GM12892 (cell line): ENCODE measurements around the gene CHMP4B.

Experiments
- POLR2A ChIP-seq: IDR thresholded peaks from 2 replicates; pipeline ENCODE4 v1.6.1; 2011; ENCODE audit warnings: low read depth, low read length, control low read depth
- TAF1 ChIP-seq: IDR thresholded peaks from 2 replicates; pipeline ENCODE4 v1.6.1; 2011; ENCODE audit warnings: low read depth, mild to moderate bottlenecking, control low read depth, low read length, borderline replicate concordance

DNA sequence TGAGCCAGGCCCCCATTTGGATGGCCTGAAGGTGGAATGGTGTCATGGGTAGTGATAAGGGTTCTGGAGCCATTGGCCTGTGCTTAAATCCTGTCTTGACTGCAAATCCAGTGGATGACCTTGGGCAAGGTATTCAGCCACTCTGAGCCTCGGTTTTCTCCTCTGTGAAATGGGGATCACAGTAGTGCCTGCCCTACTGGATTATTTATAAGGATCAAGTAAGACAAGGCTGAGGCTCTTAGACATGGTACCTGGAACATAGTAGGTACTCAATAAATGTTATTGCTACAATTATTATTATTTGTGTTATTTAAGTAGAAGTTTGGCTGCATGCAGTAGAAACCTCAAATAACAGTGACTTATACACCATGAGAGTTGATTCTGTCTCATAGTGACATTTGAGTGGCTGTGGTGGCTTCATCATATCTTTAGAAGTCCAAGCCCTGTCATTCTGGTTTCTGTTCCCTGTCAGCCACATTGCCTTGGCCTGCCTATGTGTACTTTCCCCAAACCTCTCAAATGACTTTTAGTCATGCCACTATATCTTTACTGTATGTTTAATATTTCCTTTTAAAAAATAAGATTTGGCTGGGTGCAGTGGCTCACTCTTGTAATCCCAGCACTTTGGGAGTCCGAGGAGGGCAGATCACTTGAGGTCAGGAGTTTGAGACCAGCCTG, 37.6 kb upstream of the CHMP4B start:
- TF ChIP-seq TAF1 (no peak), POLR2A (no peak)
